ENCODE data around the gene SPRY2. TPM values are rescaled to one million over a fixed set of nuclear protein-coding genes. Genes with fewer than 3 reads are reported as not detected.

Gene SPRY2, protein sequence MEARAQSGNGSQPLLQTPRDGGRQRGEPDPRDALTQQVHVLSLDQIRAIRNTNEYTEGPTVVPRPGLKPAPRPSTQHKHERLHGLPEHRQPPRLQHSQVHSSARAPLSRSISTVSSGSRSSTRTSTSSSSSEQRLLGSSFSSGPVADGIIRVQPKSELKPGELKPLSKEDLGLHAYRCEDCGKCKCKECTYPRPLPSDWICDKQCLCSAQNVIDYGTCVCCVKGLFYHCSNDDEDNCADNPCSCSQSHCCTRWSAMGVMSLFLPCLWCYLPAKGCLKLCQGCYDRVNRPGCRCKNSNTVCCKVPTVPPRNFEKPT
- 10 to 100 TPM; 65.6 to 79.8 (median 68.0) TPM for polyA plus RNA-seq (ENCODE audit: insufficient read length in 3 of 3)

DNA sequence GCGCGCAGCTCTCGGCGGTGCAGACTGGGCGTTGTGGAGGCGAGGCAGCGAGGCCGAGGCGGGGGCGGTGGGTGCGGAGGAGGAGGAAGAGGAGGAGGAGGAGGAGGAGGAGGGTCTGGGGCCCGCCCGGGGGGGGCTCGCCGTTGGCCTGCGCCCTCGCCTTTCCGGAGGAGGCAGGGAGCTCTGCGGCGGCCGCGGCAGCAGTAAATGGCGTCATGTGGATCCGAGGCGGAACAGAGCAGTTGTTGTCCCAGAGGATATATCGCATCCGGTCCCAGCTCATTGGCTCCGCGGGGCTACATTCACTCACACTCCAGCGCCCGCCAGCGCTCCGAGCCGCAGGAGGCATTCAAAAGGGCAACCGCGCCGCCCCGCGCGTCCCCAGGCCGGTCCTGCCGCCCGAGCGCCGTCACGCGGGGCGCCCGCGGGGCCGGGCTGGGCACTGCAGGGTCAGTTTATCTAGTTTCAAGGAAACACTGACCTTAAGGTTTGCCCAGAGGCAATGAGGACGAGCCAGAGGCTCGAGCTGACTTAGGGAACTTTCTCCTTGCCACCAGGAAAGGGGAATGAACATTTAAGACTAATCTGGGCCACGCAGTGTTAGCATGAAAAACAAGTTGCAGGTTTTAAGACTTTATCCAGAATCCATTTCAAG is at the start of gene SPRY2:
Gene SPRY2, minus strand, starts transcription at position 26 of the 655 bp plus-strand sequence. CDS start 3,421 bp downstream, outside the sequence.
- DNase-seq (ENCODE audit: low read depth in 3 of 3, low spot score in 2 of 3), result peak in 2 of 3 donors; percentile 82 to 88

- DNase-seq (ENCODE audit: low read depth in 3 of 3, low spot score in 2 of 3), result no peak
Observed at GRCh38 chr13:80390338-80390737, 49.4 kb upstream of the SPRY2 start.

DNA sequence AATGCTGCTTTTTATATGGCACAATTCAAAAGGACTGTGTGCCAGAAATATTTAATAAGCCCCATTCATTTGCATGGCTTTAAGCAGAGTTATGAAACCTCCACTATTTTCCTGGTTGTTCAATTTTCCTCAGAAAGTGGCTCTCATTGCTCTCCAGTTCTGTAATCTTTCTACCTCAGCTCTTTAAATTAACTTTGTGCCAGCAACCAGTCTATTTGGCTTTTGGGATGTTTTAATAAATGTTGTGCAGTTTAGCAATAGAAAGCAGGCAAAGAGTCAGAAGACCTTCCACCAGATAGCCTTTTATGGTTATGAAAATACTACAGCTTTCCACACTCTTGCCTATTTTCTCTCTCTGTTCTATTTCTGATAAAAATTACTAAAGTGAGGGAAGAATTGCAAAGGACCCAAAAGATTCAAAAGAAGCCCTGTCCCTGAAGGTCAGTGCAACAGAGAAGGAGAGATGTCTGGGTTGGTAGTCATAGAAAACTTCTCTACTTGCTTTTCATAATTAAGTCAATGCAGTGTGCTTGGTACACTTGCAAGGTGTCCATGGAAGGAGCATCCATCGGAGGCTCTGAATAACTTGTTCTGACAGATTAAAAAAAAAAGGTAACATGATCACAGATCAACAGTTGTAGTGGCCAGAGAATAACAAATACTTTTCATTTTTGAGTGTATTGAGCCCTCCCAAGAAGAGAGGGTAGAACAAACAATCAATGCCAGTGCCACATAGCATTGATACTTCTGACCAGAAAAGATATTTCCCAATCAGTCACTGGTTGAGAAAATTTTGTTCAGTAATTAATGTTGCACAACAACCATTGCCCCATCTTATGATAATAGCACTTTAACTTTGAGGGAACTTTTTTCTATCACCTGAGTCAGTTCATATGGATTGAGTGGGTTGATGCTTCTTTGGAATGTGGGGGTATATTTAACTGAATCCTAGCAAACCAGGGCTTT is 48.4 kb upstream of the SPRY2 start:
- no peak for DNase-seq (ENCODE audit: low read depth in 3 of 3, low spot score in 2 of 3)

DNA sequence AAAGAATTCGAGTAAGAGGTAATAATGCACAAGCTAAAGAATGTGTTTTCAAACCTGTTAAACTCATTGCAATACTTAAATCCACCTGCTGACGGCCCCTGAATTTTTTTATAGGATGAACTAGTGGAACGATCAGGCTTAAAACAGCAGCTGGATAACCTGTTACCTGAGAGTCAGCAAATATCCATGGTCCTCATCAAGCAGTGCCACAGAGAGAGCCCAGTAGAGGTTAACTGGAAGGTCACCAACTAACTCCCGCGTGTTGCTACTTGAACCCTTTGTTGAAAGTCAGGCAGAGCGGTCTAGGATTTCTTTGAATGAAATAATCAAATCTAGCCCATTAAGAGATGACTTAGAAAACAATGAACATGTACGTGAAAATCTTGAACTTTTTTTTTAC is 47.6 kb upstream of the SPRY2 start:
- no peak for DNase-seq (ENCODE audit: low read depth in 3 of 3, low spot score in 2 of 3)

DNA sequence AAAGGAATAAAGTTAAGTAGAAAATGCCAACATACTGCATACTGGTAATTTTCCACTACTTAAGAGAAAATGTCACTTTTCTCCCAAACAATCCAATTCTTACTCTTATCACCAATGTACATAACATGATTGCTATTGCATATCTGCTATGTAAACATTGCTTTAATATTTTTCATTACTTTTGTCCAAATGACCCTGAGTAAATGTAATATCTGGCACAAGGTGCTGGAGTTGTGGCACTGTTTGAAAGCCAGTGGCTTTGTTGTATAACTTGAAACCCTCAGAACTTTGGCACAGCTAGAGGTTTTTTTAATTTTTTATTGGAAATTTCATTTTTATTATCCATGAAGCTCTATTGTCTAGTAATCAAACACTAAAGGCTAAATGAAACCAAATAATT is 45.7 kb upstream of the SPRY2 start:
- DNase-seq (ENCODE audit: low read depth in 3 of 3, low spot score in 2 of 3), result no peak

DNA sequence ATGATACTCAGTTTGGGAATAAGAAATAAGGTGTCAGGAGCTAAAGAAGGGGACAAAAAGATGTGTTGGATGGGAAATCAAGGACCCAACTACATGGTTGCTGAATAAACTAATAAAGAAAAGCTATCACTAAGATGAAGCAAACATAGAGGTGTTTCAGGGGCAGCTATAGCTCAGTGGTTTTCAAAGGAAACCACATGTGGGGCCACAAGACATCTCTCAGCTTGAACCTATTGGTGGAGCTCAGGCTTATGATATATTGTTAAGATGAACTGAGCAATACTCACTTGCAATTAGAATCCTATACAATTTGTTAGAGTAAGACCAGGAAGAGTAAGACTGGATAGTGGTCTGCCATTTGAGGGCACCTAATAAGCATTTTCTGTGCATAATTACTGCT is 45.1 kb upstream of the SPRY2 start:
- DNase-seq (ENCODE audit: low read depth in 3 of 3, low spot score in 2 of 3), result no peak

DNA sequence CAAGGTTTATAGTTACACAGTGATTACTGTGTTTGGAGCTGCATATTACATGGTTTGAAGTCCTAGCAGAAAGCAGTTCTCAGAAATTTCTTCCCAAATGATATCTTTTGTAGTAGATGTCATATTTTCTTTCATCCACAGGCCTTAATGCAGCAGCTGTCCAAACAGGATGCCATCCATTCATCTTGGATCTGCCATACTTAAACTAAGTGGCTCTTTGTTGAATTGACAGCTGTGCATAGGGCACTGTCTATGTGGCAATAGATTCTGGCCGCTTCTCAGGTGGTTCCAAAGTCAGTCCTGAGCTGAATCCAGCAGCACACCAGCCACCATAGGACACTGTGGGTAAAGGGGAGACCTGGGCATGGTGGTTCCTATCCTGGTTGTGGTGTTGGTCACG is 41.6 kb upstream of the SPRY2 start:
- no peak for DNase-seq (ENCODE audit: low read depth in 3 of 3, low spot score in 2 of 3)

DNA sequence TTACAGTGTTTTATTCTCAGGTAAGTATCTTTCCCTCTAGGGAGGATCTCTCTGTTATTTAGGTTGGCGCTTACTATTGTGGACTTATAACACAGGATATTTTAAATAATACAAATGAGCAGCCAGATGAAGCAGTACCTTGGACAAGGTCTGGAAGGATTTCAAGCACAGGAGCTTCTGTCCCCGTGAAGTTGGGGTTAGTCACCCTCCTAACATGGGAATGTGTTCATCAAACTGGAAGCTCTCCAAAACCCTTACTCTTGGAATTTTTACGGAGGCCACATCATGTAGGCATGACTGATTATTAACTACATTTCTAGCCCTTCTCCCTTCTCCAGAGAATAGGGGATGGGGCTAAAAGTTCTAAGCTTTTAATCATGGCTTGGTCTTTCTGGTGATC is 38.3 kb upstream of the SPRY2 start:
- no peak for DNase-seq (ENCODE audit: low read depth in 3 of 3, low spot score in 2 of 3)

- no peak for DNase-seq (ENCODE audit: low read depth in 3 of 3, low spot score in 2 of 3)
Observed at GRCh38 chr13:80376554-80376953, 35.6 kb upstream of the SPRY2 start.

GRCh38 chr13:80374901-80375300 is 34.0 kb upstream of the SPRY2 start:
- no peak for DNase-seq (ENCODE audit: low read depth in 3 of 3, low spot score in 2 of 3)

- DNase-seq (ENCODE audit: low read depth in 3 of 3, low spot score in 2 of 3), result no peak
Observed at GRCh38 chr13:80374444-80374843, 33.5 kb upstream of the SPRY2 start.

GRCh38 chr13:80371840-80372509 is 31.0 kb upstream of the SPRY2 start:
- no peak for DNase-seq (ENCODE audit: low read depth in 3 of 3, low spot score in 2 of 3)

GRCh38 chr13:80367473-80367872 is 26.5 kb upstream of the SPRY2 start:
- DNase-seq (ENCODE audit: low read depth in 3 of 3, low spot score in 2 of 3), result no peak

DNA sequence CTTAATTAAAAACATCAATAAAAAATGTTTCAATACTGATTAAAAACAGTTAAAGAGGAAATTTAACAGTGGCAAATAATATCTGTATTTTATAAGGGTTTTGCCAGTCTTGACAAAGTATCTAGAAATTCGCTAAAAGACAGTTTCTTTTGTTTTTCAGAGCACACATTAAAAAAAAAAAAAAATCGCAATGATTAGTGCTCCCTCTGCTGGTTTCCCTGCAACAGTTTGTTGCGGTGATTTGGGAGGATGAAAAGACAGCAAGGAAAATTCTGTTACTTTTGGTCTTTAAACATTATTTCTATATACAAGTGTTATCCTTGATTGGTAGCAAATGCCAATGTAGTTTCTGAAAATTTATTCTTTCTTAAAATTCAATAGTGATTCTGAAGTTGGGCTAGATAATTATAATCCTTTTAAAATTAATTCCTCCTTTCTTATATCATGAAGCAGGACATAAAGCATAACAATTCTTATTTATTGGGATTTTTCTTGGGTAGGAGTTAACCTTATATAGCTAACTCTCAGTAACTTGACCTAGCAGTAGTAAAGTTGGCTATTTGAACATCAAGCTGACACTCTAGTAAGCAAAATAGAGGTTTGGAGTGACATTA is 23.1 kb upstream of the SPRY2 start:
- peak in 1 of 3 donors; percentile 38 for DNase-seq (ENCODE audit: low read depth in 3 of 3, low spot score in 2 of 3)

GRCh38 chr13:80362481-80362880 is 21.6 kb upstream of the SPRY2 start:
- no peak for DNase-seq (ENCODE audit: low read depth in 3 of 3, low spot score in 2 of 3)

DNA sequence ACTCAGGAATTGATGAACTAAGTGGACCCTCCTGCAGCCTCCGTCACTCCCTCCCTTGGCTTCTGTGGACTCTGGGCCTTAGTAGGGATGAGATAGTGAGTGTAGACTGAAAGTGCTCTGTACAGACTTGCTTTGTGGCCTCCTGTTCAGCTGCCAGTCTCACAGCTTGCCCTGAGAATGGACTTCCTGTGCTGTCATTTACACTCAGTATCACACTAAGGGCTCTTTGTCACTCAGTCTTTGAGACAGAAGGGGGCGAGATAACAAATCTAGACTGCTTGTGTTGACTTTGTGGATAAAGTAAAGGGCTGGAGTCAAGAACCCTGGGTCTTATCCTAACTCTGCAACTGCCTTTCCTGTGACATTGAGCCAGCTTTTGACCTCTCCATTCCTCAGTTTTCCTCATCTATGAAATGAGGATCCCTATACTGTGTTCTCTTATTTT is 21.0 kb upstream of the SPRY2 start:
- DNase-seq (ENCODE audit: low read depth in 3 of 3, low spot score in 2 of 3), result no peak

- DNase-seq (ENCODE audit: low read depth in 3 of 3, low spot score in 2 of 3), result no peak
Observed at GRCh38 chr13:80361298-80361697, 20.4 kb upstream of the SPRY2 start.

GRCh38 chr13:80360453-80360800 is 19.5 kb upstream of the SPRY2 start:
- no peak for DNase-seq (ENCODE audit: low read depth in 3 of 3, low spot score in 2 of 3)

DNA sequence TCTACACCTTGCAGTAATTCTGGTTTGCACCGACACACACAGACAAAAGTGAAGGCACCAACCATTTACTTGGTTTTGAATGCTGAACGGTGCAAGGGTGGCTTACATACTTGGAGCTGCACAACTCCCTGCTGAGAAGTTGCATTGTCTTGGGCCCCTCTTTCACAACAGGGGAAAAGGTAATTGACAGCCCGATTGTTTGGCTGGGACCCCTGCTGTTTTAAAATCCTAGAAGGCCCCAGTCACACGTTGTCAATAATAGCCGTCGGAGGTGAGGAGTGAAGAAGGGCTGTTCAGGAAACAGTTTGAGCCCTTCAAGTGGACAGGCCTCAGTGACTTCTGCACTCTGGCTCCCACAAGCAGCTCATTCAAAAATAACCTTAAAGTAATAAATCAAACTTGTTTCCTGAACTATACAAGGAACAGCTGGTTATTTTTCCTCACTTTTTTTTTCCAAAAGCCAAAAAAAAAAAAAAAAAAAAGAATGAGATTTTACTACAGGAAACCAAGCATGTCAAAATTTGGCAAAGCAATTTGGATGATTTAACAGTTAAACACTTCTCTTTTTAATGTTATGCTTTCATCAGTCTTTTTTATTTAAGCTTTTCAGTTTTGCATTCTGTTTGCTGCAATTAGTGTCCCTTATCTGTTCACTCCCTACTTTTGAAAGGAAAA is 19.0 kb upstream of the SPRY2 start:
- DNase-seq (ENCODE audit: low read depth in 3 of 3, low spot score in 2 of 3), result no peak

- no peak for DNase-seq (ENCODE audit: low read depth in 3 of 3, low spot score in 2 of 3)
Observed at GRCh38 chr13:80359414-80359777, 18.5 kb upstream of the SPRY2 start.

Data from right renal cortex interstitium (tissue), 3 donors.